Peyer's patch (tissue), 4 donors: ENCODE results near the gene B4GALT5.

Experiments used
- POLR2A ChIP-seq, 2 donors: fragments of 450-650 bp; IDR thresholded peaks; one replicate each; pipeline ENCODE4 v1.5.1; 2017; ENCODE audit warnings: antibody characterized with exemption in 2 of 2, mild to moderate bottlenecking in 2 of 2, moderate library complexity in 2 of 2
- TF ChIP-seq, protein P1 (sequence below), 6 experiments: fragments of 450-650 bp in 4 of 6; fragments of 200-600 bp in 2 of 6; sonication (generic) in 1 of 6; IDR thresholded peaks; one replicate each; pipeline ENCODE4 v1.5.1; 2017 to 2019; ENCODE audit warnings: antibody characterized with exemption in 6 of 6, mild to moderate bottlenecking in 3 of 6, moderate library complexity in 1 of 6

DNA sequence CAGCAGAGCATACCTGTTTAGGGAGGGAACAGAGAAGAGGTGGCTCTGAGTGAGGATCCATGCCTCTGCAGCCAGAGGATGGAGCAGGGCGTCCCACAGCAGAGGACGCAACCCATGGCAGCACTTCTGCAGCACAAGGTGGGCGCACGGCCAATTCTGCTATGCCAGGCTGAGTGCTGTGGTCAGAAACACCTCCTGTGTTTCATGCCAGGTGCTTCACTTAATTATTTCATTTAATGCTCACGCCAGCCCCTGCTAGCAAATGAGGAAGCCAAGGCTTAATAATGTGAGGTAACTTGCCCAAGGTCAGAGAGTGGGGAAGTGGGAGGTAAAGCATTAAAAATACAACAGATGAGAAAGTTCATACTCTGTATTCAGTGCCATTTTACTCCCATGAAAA lies 77.2 kb downstream of the B4GALT5 start:
- no peak for TF ChIP-seq POLR2A (IDR thresholded peaks at IDR 0.05)
- TF ChIP-seq, protein P1, sequence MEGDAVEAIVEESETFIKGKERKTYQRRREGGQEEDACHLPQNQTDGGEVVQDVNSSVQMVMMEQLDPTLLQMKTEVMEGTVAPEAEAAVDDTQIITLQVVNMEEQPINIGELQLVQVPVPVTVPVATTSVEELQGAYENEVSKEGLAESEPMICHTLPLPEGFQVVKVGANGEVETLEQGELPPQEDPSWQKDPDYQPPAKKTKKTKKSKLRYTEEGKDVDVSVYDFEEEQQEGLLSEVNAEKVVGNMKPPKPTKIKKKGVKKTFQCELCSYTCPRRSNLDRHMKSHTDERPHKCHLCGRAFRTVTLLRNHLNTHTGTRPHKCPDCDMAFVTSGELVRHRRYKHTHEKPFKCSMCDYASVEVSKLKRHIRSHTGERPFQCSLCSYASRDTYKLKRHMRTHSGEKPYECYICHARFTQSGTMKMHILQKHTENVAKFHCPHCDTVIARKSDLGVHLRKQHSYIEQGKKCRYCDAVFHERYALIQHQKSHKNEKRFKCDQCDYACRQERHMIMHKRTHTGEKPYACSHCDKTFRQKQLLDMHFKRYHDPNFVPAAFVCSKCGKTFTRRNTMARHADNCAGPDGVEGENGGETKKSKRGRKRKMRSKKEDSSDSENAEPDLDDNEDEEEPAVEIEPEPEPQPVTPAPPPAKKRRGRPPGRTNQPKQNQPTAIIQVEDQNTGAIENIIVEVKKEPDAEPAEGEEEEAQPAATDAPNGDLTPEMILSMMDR (IDR thresholded peaks at IDR 0.05), result no peak
